Activated naive CD8-positive, alpha-beta T cell (primary cell): ENCODE measurements around the gene CLIP1.
A peak's percentile ranks its signal among the peaks of the same experiment; 100 is the strongest.
"Not testable (repeated sequence)": the region's sequence is repeated elsewhere in the genome, so short reads cannot be mapped to it uniquely, and the experiment has no call there.

Experiments used
- H3K27ac Mint-ChIP-seq: one replicate; pipeline ENCODE4 v1.8.0; 2021; ENCODE audit warnings: mixed read lengths
- H3K27me3 Mint-ChIP-seq: one replicate; pipeline ENCODE4 v1.8.0; 2021; ENCODE audit warnings: mixed read lengths
- H3K36me3 Mint-ChIP-seq: one replicate; pipeline ENCODE4 v1.8.0; 2021; ENCODE audit warnings: mixed read lengths
- H3K4me1 Mint-ChIP-seq: one replicate; pipeline ENCODE4 v1.8.0; 2021; ENCODE audit warnings: low read depth, mixed read lengths
- H3K4me3 Mint-ChIP-seq: one replicate; pipeline ENCODE4 v1.8.0; 2021; ENCODE audit warnings: mild to moderate bottlenecking, mixed read lengths
- H3K9me3 Mint-ChIP-seq: one replicate; pipeline ENCODE4 v1.8.0; 2021; ENCODE audit warnings: low read depth, mixed read lengths

The CLIP1 gene

DNA sequence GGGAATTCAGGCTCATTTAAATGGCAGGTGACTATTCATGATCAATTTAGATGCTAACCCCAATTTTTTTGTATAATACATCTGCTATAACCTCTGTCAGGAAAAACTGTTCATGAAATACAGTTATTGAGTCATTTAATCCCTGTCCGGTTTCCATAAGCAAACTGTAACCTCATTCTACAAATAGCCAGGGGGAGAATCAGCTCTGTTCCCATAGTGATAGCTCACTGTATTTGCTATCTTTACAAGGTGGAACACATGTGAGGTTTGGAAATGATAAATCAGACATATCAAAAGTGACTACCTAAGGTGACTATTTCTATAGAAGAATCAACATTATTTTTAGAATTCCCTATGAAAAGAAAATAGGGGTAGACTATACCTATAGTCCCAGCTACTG lies 117.5 kb downstream of the CLIP1 start:
- no peak overlapping the region for H3K27ac Mint-ChIP-seq
- no peak overlapping the region for H3K4me3 Mint-ChIP-seq
- peaks cover 10% of the 10 kb centered on the region for H3K36me3 Mint-ChIP-seq
- no peaks in the 10 kb centered on the region for H3K27me3 Mint-ChIP-seq
- no peaks in the 10 kb centered on the region for H3K9me3 Mint-ChIP-seq
- H3K4me1 Mint-ChIP-seq, result no peaks in the 10 kb centered on the region

GRCh38 chr12:122303068-122303467 lies 119.4 kb downstream of the CLIP1 start:
- H3K9me3 Mint-ChIP-seq, result no peaks in the 10 kb centered on the region
- H3K27ac Mint-ChIP-seq, result peak overlapping the region; percentile 42
- no peaks in the 10 kb centered on the region for H3K27me3 Mint-ChIP-seq
- H3K4me3 Mint-ChIP-seq, result no peak overlapping the region
- no peaks in the 10 kb centered on the region for H3K4me1 Mint-ChIP-seq
- H3K36me3 Mint-ChIP-seq, result peaks cover 10% of the 10 kb centered on the region

GRCh38 chr12:122298071-122298748 lies 124.3 kb downstream of the CLIP1 start:
- Mint-ChIP-seq H3K27me3 (no peaks in the 10 kb centered on the region), H3K4me1 (no peaks in the 10 kb centered on the region), H3K36me3 (peaks cover 19% of the 10 kb centered on the region), H3K4me3 (no peak overlapping the region), H3K27ac (no peak overlapping the region), H3K9me3 (no peaks in the 10 kb centered on the region)

DNA sequence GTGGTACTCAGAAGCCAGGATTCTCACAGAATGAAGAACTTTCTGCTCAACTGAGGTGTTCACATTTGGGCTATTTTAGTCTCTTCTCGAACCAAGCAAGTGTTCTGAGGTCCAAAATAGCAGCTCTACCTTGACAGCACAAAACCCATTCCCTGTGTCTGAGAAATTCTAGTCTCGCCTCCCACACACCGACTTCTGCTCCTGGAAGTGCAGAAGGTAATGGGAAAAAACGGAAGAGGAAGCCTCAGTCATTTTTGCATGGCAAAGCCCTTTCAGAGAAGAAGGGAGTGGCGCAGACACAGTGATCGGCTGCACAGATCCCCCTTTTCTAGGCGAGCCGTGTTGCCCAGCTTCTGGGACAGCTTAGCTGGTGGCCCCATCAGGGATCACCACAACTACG lies 125.0 kb downstream of the CLIP1 start:
- Mint-ChIP-seq H3K36me3 (peaks cover 22% of the 10 kb centered on the region), H3K4me1 (no peaks in the 10 kb centered on the region), H3K27ac (no peak overlapping the region), H3K4me3 (no peak overlapping the region), H3K27me3 (no peaks in the 10 kb centered on the region), H3K9me3 (no peaks in the 10 kb centered on the region)

GRCh38 chr12:122295877-122296276 lies 126.6 kb downstream of the CLIP1 start:
- H3K36me3 Mint-ChIP-seq, result peaks cover 21% of the 10 kb centered on the region
- no peaks in the 10 kb centered on the region for H3K4me1 Mint-ChIP-seq
- no peaks in the 10 kb centered on the region for H3K9me3 Mint-ChIP-seq
- no peak overlapping the region for H3K4me3 Mint-ChIP-seq
- H3K27ac Mint-ChIP-seq, result no peak overlapping the region
- H3K27me3 Mint-ChIP-seq, result no peaks in the 10 kb centered on the region

DNA sequence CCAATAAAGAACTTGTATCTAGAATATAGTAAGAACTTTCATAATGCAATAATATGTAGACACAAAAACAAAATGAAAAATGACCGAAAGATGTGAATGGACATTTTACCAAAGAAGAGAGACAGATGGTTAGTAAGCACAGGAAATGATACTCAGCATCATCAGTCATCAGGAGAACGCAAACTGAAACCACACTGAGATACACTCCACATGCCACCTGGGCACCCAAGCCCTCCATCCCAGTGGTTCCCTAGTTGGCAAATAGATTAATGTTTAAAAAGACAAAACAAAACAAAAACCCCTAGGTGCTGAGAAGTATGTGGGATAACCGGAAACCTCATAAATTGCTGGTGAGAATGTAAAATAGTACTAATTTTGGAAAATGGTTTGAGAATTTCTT lies 129.4 kb downstream of the CLIP1 start:
- peaks cover 17% of the 10 kb centered on the region for H3K36me3 Mint-ChIP-seq
- H3K4me1 Mint-ChIP-seq, result no peaks in the 10 kb centered on the region
- no peak overlapping the region for H3K4me3 Mint-ChIP-seq
- no peaks in the 10 kb centered on the region for H3K27me3 Mint-ChIP-seq
- no peaks in the 10 kb centered on the region for H3K9me3 Mint-ChIP-seq
- H3K27ac Mint-ChIP-seq, result no peak overlapping the region

DNA sequence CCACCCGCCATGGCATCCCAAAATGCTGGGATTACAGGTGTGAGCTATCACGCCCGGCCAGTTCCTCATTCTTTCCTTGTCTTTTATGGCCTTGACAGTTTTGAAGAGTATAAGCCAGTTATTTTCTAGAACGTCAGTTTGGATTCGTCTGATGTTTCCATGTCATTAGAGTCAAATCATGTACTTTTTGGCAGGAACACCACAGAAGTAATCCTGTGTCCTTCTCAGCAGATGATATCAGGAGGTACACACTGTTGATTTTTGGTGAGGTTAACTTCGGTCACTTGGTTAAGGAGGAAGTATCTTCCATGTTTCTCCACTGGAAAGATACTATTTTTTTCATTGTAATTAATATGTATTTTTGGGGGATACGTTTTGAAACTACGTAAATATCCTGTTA lies 131.0 kb downstream of the CLIP1 start:
- Mint-ChIP-seq H3K27me3 (no peaks in the 10 kb centered on the region), H3K4me3 (no peak overlapping the region), H3K9me3 (no peaks in the 10 kb centered on the region), H3K27ac (no peak overlapping the region), H3K36me3 (peaks cover 13% of the 10 kb centered on the region), H3K4me1 (no peaks in the 10 kb centered on the region)

- H3K36me3 Mint-ChIP-seq, result peaks cover 2% of the 10 kb centered on the region
- no peak overlapping the region for H3K4me3 Mint-ChIP-seq
- no peaks in the 10 kb centered on the region for H3K4me1 Mint-ChIP-seq
- no peaks in the 10 kb centered on the region for H3K9me3 Mint-ChIP-seq
- no peak overlapping the region for H3K27ac Mint-ChIP-seq
- no peaks in the 10 kb centered on the region for H3K27me3 Mint-ChIP-seq
These were observed 138.8 kb downstream of the CLIP1 start for GRCh38 chr12:122283680-122284079.

DNA sequence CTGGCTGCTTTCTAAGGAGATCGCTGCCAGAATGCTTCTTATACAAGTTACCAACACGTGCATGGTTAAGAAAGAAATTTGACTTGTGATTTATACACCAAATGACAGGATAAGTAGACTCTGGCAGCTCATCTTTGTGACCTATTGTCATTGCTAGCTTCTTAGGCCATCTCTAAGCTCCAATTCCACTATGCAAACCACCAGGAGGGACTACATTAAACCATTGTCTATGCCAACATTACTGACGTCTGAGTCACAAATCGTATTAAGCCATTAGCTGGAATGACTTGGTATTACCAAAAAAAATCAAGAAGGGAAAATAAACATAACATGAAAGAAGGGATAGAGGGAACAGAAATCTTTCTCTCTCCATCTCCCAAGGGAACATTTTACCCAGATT lies 140.4 kb downstream of the CLIP1 start:
- no peaks in the 10 kb centered on the region for H3K36me3 Mint-ChIP-seq
- H3K27ac Mint-ChIP-seq, result no peak overlapping the region
- H3K4me1 Mint-ChIP-seq, result no peaks in the 10 kb centered on the region
- no peaks in the 10 kb centered on the region for H3K27me3 Mint-ChIP-seq
- H3K4me3 Mint-ChIP-seq, result no peak overlapping the region
- no peaks in the 10 kb centered on the region for H3K9me3 Mint-ChIP-seq

GRCh38 chr12:122276242-122276641 lies 146.2 kb downstream of the CLIP1 start:
- H3K4me1 Mint-ChIP-seq, result no peaks in the 10 kb centered on the region
- peaks cover 4% of the 10 kb centered on the region for H3K36me3 Mint-ChIP-seq
- H3K9me3 Mint-ChIP-seq, result no peaks in the 10 kb centered on the region
- no peak overlapping the region for H3K27ac Mint-ChIP-seq
- no peaks in the 10 kb centered on the region for H3K27me3 Mint-ChIP-seq
- no peak overlapping the region for H3K4me3 Mint-ChIP-seq

- Mint-ChIP-seq H3K27ac (no peak overlapping the region), H3K4me1 (no peaks in the 10 kb centered on the region), H3K4me3 (no peak overlapping the region), H3K9me3 (no peaks in the 10 kb centered on the region), H3K27me3 (no peaks in the 10 kb centered on the region), H3K36me3 (peaks cover 4% of the 10 kb centered on the region)
These were observed 147.0 kb downstream of the CLIP1 start for GRCh38 chr12:122275459-122275858.

GRCh38 chr12:122266230-122266901 lies 156.1 kb downstream of the CLIP1 start, which contains the start of gene VPS33A:
Gene VPS33A, minus strand, starts transcription at chr12:122266494. Its CDS starts 86 bp downstream, at chr12:122266408.
- peak within 1 kb of the TSS; percentile 94 for H3K4me3 Mint-ChIP-seq
- no peaks in the 10 kb centered on the region for H3K36me3 Mint-ChIP-seq
- H3K4me1 Mint-ChIP-seq, result peaks cover 26% of the 10 kb centered on the region
- H3K9me3 Mint-ChIP-seq, result no peaks in the 10 kb centered on the region
- H3K27ac Mint-ChIP-seq, result peak within 1 kb of the TSS; percentile 98
- H3K27me3 Mint-ChIP-seq, result no peaks in the 10 kb centered on the region

- H3K27ac Mint-ChIP-seq, result peak overlapping the region; percentile 98
These were observed 156.6 kb downstream of the CLIP1 start for GRCh38 chr12:122265886-122266229.

GRCh38 chr12:122265476-122265875 lies 157.0 kb downstream of the CLIP1 start:
- H3K4me3 Mint-ChIP-seq, result peak overlapping the region; percentile 94
- H3K36me3 Mint-ChIP-seq, result no peaks in the 10 kb centered on the region
- H3K9me3 Mint-ChIP-seq, result no peaks in the 10 kb centered on the region
- H3K27ac Mint-ChIP-seq, result peak overlapping the region; percentile 98
- peaks cover 26% of the 10 kb centered on the region for H3K4me1 Mint-ChIP-seq
- H3K27me3 Mint-ChIP-seq, result no peaks in the 10 kb centered on the region

More at GRCh38 chr12:122265886-122266229, 156.6 kb downstream of the CLIP1 start:
- H3K4me3 Mint-ChIP-seq, result peak overlapping the region; percentile 94
- no peaks in the 10 kb centered on the region for H3K36me3 Mint-ChIP-seq
- H3K9me3 Mint-ChIP-seq, result no peaks in the 10 kb centered on the region
- H3K27me3 Mint-ChIP-seq, result no peaks in the 10 kb centered on the region
- peaks cover 26% of the 10 kb centered on the region for H3K4me1 Mint-ChIP-seq

DNA sequence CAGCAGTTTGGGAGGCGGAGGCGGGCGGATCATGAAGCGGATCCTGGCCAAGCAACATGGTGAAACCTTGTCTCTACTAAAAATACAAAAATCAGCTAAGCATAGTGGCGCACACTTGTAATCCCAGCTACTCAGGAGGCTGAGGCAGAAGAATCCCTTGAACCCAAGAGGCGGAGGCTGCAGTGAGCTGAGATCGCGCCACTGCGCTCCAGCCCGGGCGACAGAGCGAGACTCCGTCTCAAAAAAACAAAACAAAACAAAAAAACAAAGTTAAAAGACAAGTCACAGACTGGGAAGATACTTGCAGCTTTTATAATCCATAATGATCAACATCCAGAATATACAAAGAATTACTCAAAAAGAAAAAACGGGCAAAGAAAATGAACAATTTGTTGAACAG lies 161.7 kb downstream of the CLIP1 start:
- not testable (repeated sequence) for H3K4me3 Mint-ChIP-seq, H3K36me3 Mint-ChIP-seq, H3K27me3 Mint-ChIP-seq, H3K27ac Mint-ChIP-seq, H3K9me3 Mint-ChIP-seq
- H3K4me1 Mint-ChIP-seq, result peaks cover 28% of the 10 kb centered on the region

DNA sequence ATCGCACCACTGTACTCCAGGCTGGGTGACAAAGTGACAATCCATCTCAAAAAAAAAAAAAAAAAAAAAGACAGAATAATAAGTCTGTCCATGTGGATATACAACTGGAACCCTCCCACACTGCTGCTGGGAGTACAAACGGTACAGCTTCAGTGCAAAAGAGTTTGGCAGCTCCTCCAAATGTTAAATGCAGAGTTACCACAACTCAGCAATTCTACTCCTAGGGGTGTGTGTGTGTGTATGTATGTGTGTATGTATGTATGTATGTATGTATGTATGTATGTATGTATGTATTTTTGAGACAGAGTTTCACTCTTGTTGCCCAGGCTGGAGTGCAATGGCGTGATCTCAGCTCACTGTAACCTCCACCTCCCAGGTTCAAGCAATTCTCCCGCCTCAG lies 163.5 kb downstream of the CLIP1 start:
- peaks cover 18% of the 10 kb centered on the region for H3K4me1 Mint-ChIP-seq
- not testable (repeated sequence) for H3K27me3 Mint-ChIP-seq, H3K4me3 Mint-ChIP-seq, H3K27ac Mint-ChIP-seq, H3K36me3 Mint-ChIP-seq, H3K9me3 Mint-ChIP-seq
